HEK293 (cell line): Measurements from ENCODE around the gene MOB3C.
A peak's percentile ranks its signal among the peaks of the same experiment; 100 is the strongest.

Experiments
- BCL11A ChIP-seq: fragments of 450-650 bp; formaldehyde crosslinking; IDR thresholded peaks from 2 replicates; pipeline ENCODE4 v1.5.1; 2016; ENCODE audit warnings: low read depth, missing biosample characterization, missing genetic modification characterization
- HOXD13 ChIP-seq: sonication (generic); formaldehyde crosslinking; IDR thresholded peaks from 2 replicates; pipeline ENCODE4 v1.8.0; 2022; ENCODE audit warnings: missing genetic modification reagents, borderline replicate concordance
- IKZF3 ChIP-seq: fragments of 450-650 bp; IDR thresholded peaks from 2 replicates; pipeline ENCODE4 v1.5.0; 2018; ENCODE audit warnings: missing biosample characterization, mild to moderate bottlenecking, missing genetic modification characterization, moderate library complexity
- OSR2 ChIP-seq: fragments of 450-650 bp; formaldehyde crosslinking; IDR thresholded peaks from 2 replicates; pipeline ENCODE4 v1.5.1; 2016; ENCODE audit warnings: missing biosample characterization, missing genetic modification characterization
- ZBTB17 ChIP-seq: fragments of 450-650 bp; formaldehyde crosslinking; IDR thresholded peaks from 2 replicates; pipeline ENCODE4 v1.5.1; 2016; ENCODE audit warnings: missing biosample characterization, missing genetic modification characterization
- ZFHX2 ChIP-seq: fragments of 450-650 bp; formaldehyde crosslinking; conservative IDR thresholded peaks from 2 replicates; pipeline ENCODE4 v1.5.1; 2016; ENCODE audit warnings: missing biosample characterization, missing genetic modification characterization
- ZFP37 ChIP-seq: fragments of 450-650 bp; formaldehyde crosslinking; IDR thresholded peaks from 2 replicates; pipeline ENCODE4 v1.5.1; 2016; ENCODE audit warnings: missing biosample characterization, missing genetic modification characterization
- ZNF19 ChIP-seq: fragments of 450-650 bp; formaldehyde crosslinking; IDR thresholded peaks from 2 replicates; pipeline ENCODE4; 2016; ENCODE audit warnings: missing biosample characterization, missing genetic modification characterization, low read depth
- ZNF2 ChIP-seq: fragments of 450-650 bp; formaldehyde crosslinking; IDR thresholded peaks from 2 replicates; pipeline ENCODE4 v1.5.1; 2016; ENCODE audit warnings: missing biosample characterization, missing genetic modification characterization
- ZNF214 ChIP-seq: fragments of 450-650 bp; formaldehyde crosslinking; IDR thresholded peaks from 2 replicates; pipeline ENCODE4 v1.5.1; 2017; ENCODE audit warnings: missing biosample characterization, mild to moderate bottlenecking, missing genetic modification characterization, borderline replicate concordance
- ZNF221 ChIP-seq: fragments of 450-650 bp; formaldehyde crosslinking; IDR thresholded peaks from 2 replicates; pipeline ENCODE4 v1.5.1; 2017; ENCODE audit warnings: missing biosample characterization, missing genetic modification characterization, borderline replicate concordance
- ZNF274 ChIP-seq, 2 experiments: fragments of 200-500 bp in 1 of 2; fragments of 450-650 bp in 1 of 2; sonication (Bioruptor generic) in 1 of 2; formaldehyde crosslinking in 1 of 2; IDR thresholded peaks; 2 replicates each; pipeline versions ENCODE4 v1.5.1 to v1.6.1; 2014 to 2016; ENCODE audit warnings: borderline replicate concordance in 1 of 2, inconsistent platforms in 1 of 2, low read length in 1 of 2, missing biosample characterization in 1 of 2, missing genetic modification characterization in 1 of 2
- ZNF311 ChIP-seq: fragments of 450-650 bp; formaldehyde crosslinking; IDR thresholded peaks from 2 replicates; pipeline ENCODE4 v1.5.1; 2017; ENCODE audit warnings: missing biosample characterization, missing genetic modification characterization, borderline replicate concordance
- ZNF354C ChIP-seq: fragments of 450-650 bp; formaldehyde crosslinking; IDR thresholded peaks from 2 replicates; pipeline ENCODE4 v1.5.1; 2016; ENCODE audit warnings: missing biosample characterization, missing genetic modification characterization, low read depth, borderline replicate concordance
- ZNF423 ChIP-seq: fragments of 450-650 bp; formaldehyde crosslinking; IDR thresholded peaks from 2 replicates; pipeline ENCODE4 v1.5.1; 2016; ENCODE audit warnings: missing biosample characterization, missing genetic modification characterization
- ZNF426 ChIP-seq: fragments of 450-650 bp; formaldehyde crosslinking; IDR thresholded peaks from 2 replicates; pipeline ENCODE4 v1.5.1; 2017; ENCODE audit warnings: missing biosample characterization, missing genetic modification characterization, mild to moderate bottlenecking, inconsistent platforms, moderate library complexity
- ZNF501 ChIP-seq: fragments of 450-650 bp; formaldehyde crosslinking; IDR thresholded peaks from 2 replicates; pipeline ENCODE4 v1.5.1; 2016; ENCODE audit warnings: missing biosample characterization, missing genetic modification characterization
- ZNF530 ChIP-seq: fragments of 450-650 bp; formaldehyde crosslinking; IDR thresholded peaks from 2 replicates; pipeline ENCODE4 v1.5.1; 2016; ENCODE audit warnings: low read depth, missing biosample characterization, missing genetic modification characterization
- ZNF548 ChIP-seq: fragments of 450-650 bp; formaldehyde crosslinking; IDR thresholded peaks from 2 replicates; pipeline ENCODE4 v1.5.1; 2016; ENCODE audit warnings: missing biosample characterization, missing genetic modification characterization
- ZNF561 ChIP-seq: fragments of 450-650 bp; IDR thresholded peaks from 2 replicates; pipeline ENCODE4 v1.5.1; 2018; ENCODE audit warnings: missing biosample characterization, missing genetic modification characterization, borderline replicate concordance
- ZNF621 ChIP-seq: fragments of 450-650 bp; formaldehyde crosslinking; IDR thresholded peaks from 2 replicates; pipeline ENCODE4 v1.5.1; 2017; ENCODE audit warnings: missing biosample characterization, missing genetic modification characterization
- ZNF660 ChIP-seq: fragments of 450-650 bp; IDR thresholded peaks from 2 replicates; pipeline ENCODE4 v1.5.1; 2018; ENCODE audit warnings: missing biosample characterization, mild to moderate bottlenecking, missing genetic modification characterization
- TF ChIP-seq, protein P1 (sequence below): fragments of 450-650 bp; formaldehyde crosslinking; IDR thresholded peaks from 2 replicates; pipeline ENCODE4 v1.5.1; 2016; ENCODE audit warnings: missing biosample characterization, missing genetic modification characterization, borderline replicate concordance
- TF ChIP-seq, protein P2 (sequence below): fragments of 450-650 bp; formaldehyde crosslinking; IDR thresholded peaks from 2 replicates; pipeline ENCODE4 v1.5.1; 2016; ENCODE audit warnings: missing biosample characterization, missing genetic modification characterization, low read depth
- TF ChIP-seq, protein P3 (sequence below): fragments of 450-650 bp; formaldehyde crosslinking; IDR thresholded peaks from 2 replicates; pipeline ENCODE4 v1.5.1; 2017; ENCODE audit warnings: missing biosample characterization, missing genetic modification characterization
- TF ChIP-seq, protein P4 (sequence below): sonication (generic); formaldehyde crosslinking; IDR thresholded peaks from 2 replicates; pipeline ENCODE4 v1.8.1; 2022; ENCODE audit warnings: mild to moderate bottlenecking, moderate library complexity, missing genetic modification reagents
- TF ChIP-seq, protein P5 (sequence below): fragments of 450-650 bp; formaldehyde crosslinking; IDR thresholded peaks from 2 replicates; pipeline ENCODE4 v1.5.1; 2016; ENCODE audit warnings: missing biosample characterization, missing genetic modification characterization
- TF ChIP-seq, protein P6 (sequence below): fragments of 450-650 bp; formaldehyde crosslinking; IDR thresholded peaks from 2 replicates; pipeline ENCODE4 v1.5.1; 2016; ENCODE audit warnings: missing biosample characterization, missing genetic modification characterization
- TF ChIP-seq, protein P7 (sequence below): fragments of 450-650 bp; formaldehyde crosslinking; IDR thresholded peaks from 2 replicates; pipeline ENCODE4 v1.5.1; 2016; ENCODE audit warnings: missing biosample characterization, missing genetic modification characterization

The MOB3C gene

DNA sequence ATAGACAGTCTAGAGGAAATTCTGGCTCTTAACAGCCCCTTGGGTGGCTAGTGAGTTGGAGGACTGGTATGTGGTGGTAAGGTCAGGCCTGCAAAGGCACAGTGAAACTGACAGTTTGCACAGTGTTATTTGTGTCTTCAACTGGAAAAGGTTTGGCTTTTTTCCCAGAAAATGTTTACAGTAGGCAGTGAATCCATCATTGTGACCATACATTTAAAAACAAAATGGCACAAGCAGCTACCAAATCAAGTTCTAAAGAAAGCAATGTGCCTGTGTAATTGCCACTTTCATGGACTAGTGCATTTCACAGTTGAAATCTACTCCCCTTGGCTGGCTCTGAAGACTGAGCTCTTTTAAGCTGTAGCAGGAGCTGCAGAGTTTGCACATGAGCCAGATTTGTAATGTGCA, 26.8 kb upstream of the MOB3C start (continued):
- TF ChIP-seq, protein P1, sequence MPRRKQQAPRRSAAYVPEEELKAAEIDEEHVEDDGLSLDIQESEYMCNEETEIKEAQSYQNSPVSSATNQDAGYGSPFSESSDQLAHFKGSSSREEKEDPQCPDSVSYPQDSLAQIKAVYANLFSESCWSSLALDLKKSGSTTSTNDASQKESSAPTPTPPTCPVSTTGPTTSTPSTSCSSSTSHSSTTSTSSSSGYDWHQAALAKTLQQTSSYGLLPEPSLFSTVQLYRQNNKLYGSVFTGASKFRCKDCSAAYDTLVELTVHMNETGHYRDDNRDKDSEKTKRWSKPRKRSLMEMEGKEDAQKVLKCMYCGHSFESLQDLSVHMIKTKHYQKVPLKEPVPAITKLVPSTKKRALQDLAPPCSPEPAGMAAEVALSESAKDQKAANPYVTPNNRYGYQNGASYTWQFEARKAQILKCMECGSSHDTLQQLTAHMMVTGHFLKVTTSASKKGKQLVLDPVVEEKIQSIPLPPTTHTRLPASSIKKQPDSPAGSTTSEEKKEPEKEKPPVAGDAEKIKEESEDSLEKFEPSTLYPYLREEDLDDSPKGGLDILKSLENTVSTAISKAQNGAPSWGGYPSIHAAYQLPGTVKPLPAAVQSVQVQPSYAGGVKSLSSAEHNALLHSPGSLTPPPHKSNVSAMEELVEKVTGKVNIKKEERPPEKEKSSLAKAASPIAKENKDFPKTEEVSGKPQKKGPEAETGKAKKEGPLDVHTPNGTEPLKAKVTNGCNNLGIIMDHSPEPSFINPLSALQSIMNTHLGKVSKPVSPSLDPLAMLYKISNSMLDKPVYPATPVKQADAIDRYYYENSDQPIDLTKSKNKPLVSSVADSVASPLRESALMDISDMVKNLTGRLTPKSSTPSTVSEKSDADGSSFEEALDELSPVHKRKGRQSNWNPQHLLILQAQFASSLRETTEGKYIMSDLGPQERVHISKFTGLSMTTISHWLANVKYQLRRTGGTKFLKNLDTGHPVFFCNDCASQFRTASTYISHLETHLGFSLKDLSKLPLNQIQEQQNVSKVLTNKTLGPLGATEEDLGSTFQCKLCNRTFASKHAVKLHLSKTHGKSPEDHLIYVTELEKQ (tag by site-specific recombination) = peak; percentile 97
- TF ChIP-seq HOXD13 (CRISPR knock-in tag) = no peak
- peak; percentile 87 for TF ChIP-seq ZNF2 (tag by site-specific recombination)
- no peak for TF ChIP-seq ZNF354C (tag by site-specific recombination)
- TF ChIP-seq ZNF561 = peak; percentile 88
- TF ChIP-seq ZNF423 (tag by site-specific recombination) = no peak
- no peak for TF ChIP-seq ZNF311
- TF ChIP-seq, protein P2, sequence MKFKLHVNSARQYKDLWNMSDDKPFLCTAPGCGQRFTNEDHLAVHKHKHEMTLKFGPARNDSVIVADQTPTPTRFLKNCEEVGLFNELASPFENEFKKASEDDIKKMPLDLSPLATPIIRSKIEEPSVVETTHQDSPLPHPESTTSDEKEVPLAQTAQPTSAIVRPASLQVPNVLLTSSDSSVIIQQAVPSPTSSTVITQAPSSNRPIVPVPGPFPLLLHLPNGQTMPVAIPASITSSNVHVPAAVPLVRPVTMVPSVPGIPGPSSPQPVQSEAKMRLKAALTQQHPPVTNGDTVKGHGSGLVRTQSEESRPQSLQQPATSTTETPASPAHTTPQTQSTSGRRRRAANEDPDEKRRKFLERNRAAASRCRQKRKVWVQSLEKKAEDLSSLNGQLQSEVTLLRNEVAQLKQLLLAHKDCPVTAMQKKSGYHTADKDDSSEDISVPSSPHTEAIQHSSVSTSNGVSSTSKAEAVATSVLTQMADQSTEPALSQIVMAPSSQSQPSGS (tag by site-specific recombination) = no peak
- no peak for TF ChIP-seq ZNF621 (tag by site-specific recombination)
- TF ChIP-seq ZNF19 (tag by site-specific recombination) = no peak
- peak; percentile 100 for TF ChIP-seq OSR2 (tag by site-specific recombination)
- TF ChIP-seq ZNF530 (tag by site-specific recombination) = no peak
- TF ChIP-seq, protein P3, sequence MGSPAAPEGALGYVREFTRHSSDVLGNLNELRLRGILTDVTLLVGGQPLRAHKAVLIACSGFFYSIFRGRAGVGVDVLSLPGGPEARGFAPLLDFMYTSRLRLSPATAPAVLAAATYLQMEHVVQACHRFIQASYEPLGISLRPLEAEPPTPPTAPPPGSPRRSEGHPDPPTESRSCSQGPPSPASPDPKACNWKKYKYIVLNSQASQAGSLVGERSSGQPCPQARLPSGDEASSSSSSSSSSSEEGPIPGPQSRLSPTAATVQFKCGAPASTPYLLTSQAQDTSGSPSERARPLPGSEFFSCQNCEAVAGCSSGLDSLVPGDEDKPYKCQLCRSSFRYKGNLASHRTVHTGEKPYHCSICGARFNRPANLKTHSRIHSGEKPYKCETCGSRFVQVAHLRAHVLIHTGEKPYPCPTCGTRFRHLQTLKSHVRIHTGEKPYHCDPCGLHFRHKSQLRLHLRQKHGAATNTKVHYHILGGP (tag by site-specific recombination) = no peak
- 0 out of 2 replicates have a peak, but pooled peaks have one; percentile 35 for TF ChIP-seq ZNF221 (tag by site-specific recombination)
- TF ChIP-seq, protein P4, sequence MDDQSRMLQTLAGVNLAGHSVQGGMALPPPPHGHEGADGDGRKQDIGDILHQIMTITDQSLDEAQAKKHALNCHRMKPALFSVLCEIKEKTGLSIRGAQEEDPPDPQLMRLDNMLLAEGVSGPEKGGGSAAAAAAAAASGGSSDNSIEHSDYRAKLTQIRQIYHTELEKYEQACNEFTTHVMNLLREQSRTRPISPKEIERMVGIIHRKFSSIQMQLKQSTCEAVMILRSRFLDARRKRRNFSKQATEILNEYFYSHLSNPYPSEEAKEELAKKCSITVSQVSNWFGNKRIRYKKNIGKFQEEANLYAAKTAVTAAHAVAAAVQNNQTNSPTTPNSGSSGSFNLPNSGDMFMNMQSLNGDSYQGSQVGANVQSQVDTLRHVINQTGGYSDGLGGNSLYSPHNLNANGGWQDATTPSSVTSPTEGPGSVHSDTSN (CRISPR knock-in tag) = no peak
- TF ChIP-seq ZFHX2 (tag by site-specific recombination) = no peak
- TF ChIP-seq, protein P5, sequence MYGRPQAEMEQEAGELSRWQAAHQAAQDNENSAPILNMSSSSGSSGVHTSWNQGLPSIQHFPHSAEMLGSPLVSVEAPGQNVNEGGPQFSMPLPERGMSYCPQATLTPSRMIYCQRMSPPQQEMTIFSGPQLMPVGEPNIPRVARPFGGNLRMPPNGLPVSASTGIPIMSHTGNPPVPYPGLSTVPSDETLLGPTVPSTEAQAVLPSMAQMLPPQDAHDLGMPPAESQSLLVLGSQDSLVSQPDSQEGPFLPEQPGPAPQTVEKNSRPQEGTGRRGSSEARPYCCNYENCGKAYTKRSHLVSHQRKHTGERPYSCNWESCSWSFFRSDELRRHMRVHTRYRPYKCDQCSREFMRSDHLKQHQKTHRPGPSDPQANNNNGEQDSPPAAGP (tag by site-specific recombination) = no peak
- no peak for TF ChIP-seq ZNF426 (tag by site-specific recombination)
- TF ChIP-seq, protein P6, sequence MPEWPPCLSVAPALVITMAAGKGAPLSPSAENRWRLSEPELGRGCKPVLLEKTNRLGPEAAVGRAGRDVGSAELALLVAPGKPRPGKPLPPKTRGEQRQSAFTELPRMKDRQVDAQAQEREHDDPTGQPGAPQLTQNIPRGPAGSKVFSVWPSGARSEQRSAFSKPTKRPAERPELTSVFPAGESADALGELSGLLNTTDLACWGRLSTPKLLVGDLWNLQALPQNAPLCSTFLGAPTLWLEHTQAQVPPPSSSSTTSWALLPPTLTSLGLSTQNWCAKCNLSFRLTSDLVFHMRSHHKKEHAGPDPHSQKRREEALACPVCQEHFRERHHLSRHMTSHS = no peak
- TF ChIP-seq BCL11A (tag by site-specific recombination) = 0 out of 2 replicates have a peak, but pooled peaks have one; percentile 77
- no peak for TF ChIP-seq ZNF214
- TF ChIP-seq ZFP37 (tag by site-specific recombination) = no peak
- TF ChIP-seq ZNF660 = peak; percentile 38; the same call in 1 of the 2 replicates
- TF ChIP-seq, protein P7, sequence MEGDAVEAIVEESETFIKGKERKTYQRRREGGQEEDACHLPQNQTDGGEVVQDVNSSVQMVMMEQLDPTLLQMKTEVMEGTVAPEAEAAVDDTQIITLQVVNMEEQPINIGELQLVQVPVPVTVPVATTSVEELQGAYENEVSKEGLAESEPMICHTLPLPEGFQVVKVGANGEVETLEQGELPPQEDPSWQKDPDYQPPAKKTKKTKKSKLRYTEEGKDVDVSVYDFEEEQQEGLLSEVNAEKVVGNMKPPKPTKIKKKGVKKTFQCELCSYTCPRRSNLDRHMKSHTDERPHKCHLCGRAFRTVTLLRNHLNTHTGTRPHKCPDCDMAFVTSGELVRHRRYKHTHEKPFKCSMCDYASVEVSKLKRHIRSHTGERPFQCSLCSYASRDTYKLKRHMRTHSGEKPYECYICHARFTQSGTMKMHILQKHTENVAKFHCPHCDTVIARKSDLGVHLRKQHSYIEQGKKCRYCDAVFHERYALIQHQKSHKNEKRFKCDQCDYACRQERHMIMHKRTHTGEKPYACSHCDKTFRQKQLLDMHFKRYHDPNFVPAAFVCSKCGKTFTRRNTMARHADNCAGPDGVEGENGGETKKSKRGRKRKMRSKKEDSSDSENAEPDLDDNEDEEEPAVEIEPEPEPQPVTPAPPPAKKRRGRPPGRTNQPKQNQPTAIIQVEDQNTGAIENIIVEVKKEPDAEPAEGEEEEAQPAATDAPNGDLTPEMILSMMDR (tag by site-specific recombination) = no peak
- TF ChIP-seq IKZF3 (tag by site-specific recombination) = peak; percentile 53; the same call in 1 of the 2 replicates
- peak; percentile 77 for TF ChIP-seq ZBTB17 (tag by site-specific recombination)
- no peak for TF ChIP-seq ZNF548 (tag by site-specific recombination)
- no peak for TF ChIP-seq ZNF501
- TF ChIP-seq ZNF274 (IDR thresholded peaks at IDR 0.05; ENCODE audit: low read length) = no peak
- TF ChIP-seq ZNF274 (tag by site-specific recombination; IDR thresholded peaks at IDR 0.05; ENCODE audit: borderline replicate concordance) = no peak
